Stomach (tissue), 4 donors: ENCODE results near the gene DOK5.

Experiments used
- CTCF ChIP-seq, 7 experiments: fragments of 450-650 bp in 4 of 7; fragments of 200-600 bp in 3 of 7; sonication (generic) in 3 of 7; IDR thresholded peaks; one replicate each; pipeline ENCODE4 v1.5.1; 2016 to 2019; ENCODE audit warnings: antibody characterized with exemption in 7 of 7, control low read depth in 2 of 7, mild to moderate bottlenecking in 1 of 7
- EP300 ChIP-seq: sonication (generic); formaldehyde crosslinking; IDR thresholded peaks from one replicate; pipeline ENCODE4 v1.6.1; 2017; ENCODE audit warnings: antibody characterized with exemption
- POLR2A ChIP-seq, 4 donors: fragments of 450-650 bp; IDR thresholded peaks; one replicate each; pipeline ENCODE4 v1.6.1; 2016; ENCODE audit warnings: antibody characterized with exemption in 4 of 4, control low read depth in 2 of 4, mild to moderate bottlenecking in 1 of 4, moderate library complexity in 1 of 4
- POLR2AphosphoS5 ChIP-seq, 3 donors: sonication (generic); formaldehyde crosslinking; IDR thresholded peaks; one replicate each; pipeline ENCODE4 v1.6.1; 2016; ENCODE audit warnings: antibody characterized with exemption in 3 of 3

- TF ChIP-seq POLR2A (IDR thresholded peaks at IDR 0.05) (no peak), CTCF (IDR thresholded peaks at IDR 0.05) (no peak), POLR2AphosphoS5 (IDR thresholded peaks at IDR 0.05) (no peak), EP300 (no peak)
Observed at GRCh38 chr20:54549658-54550326, 74.4 kb downstream of the DOK5 start.
